ENCODE measurements around the gene GNPTAB.

Gene GNPTAB

GRCh38 chr12:101804409-101804808, 26.4 kb downstream of the GNPTAB start:
- no peak for DNase-seq (ENCODE audit: low spot score)

GRCh38 chr12:101803978-101804377, 26.8 kb downstream of the GNPTAB start:
- no peak for DNase-seq (ENCODE audit: low spot score)

- no peak for DNase-seq (ENCODE audit: low spot score)
Measured at GRCh38 chr12:101802486-101802885, 28.3 kb downstream of the GNPTAB start.

- DNase-seq (ENCODE audit: low spot score), result no peak
Measured at GRCh38 chr12:101799774-101800173, 31.0 kb downstream of the GNPTAB start.

- no peak for DNase-seq (ENCODE audit: low spot score)
Measured at GRCh38 chr12:101795786-101796185, 35.0 kb downstream of the GNPTAB start.

GRCh38 chr12:101795013-101795412, 35.7 kb downstream of the GNPTAB start:
- no peak for DNase-seq (ENCODE audit: low spot score)

- DNase-seq (ENCODE audit: low spot score), result no peak
Measured at GRCh38 chr12:101794574-101794973, 36.2 kb downstream of the GNPTAB start.

- DNase-seq (ENCODE audit: low spot score), result no peak
Measured at GRCh38 chr12:101793401-101793800, 37.4 kb downstream of the GNPTAB start.

- no peak for DNase-seq (ENCODE audit: low spot score)
Measured at GRCh38 chr12:101792046-101792931, 38.5 kb downstream of the GNPTAB start.

- DNase-seq (ENCODE audit: low spot score), result peak; percentile 35
Measured at GRCh38 chr12:101789171-101789570, 41.6 kb downstream of the GNPTAB start.

- no peak for DNase-seq (ENCODE audit: low spot score)
Measured at GRCh38 chr12:101785671-101786070, 45.1 kb downstream of the GNPTAB start.

GRCh38 chr12:101784376-101784775, 46.4 kb downstream of the GNPTAB start:
- DNase-seq (ENCODE audit: low spot score), result no peak

GRCh38 chr12:101783838-101784237, 46.9 kb downstream of the GNPTAB start:
- no peak for DNase-seq (ENCODE audit: low spot score)

GRCh38 chr12:101783150-101783549, 47.6 kb downstream of the GNPTAB start:
- no peak for DNase-seq (ENCODE audit: low spot score)

GRCh38 chr12:101782273-101782731, 48.5 kb downstream of the GNPTAB start:
- no peak for DNase-seq (ENCODE audit: low spot score)

- no peak for DNase-seq (ENCODE audit: low spot score)
Measured at GRCh38 chr12:101781834-101782233, 48.9 kb downstream of the GNPTAB start.

GRCh38 chr12:101780599-101780998, 50.2 kb downstream of the GNPTAB start:
- no peak for DNase-seq (ENCODE audit: low spot score)

- DNase-seq (ENCODE audit: low spot score), result no peak
Measured at GRCh38 chr12:101779626-101780025, 51.1 kb downstream of the GNPTAB start.

GRCh38 chr12:101779200-101779599, 51.6 kb downstream of the GNPTAB start:
- DNase-seq (ENCODE audit: low spot score), result no peak

GRCh38 chr12:101777978-101778377, 52.8 kb downstream of the GNPTAB start:
- DNase-seq (ENCODE audit: low spot score), result no peak

- peak; percentile 58 for DNase-seq (ENCODE audit: low spot score)
Measured at GRCh38 chr12:101777485-101777884, 53.3 kb downstream of the GNPTAB start.

GRCh38 chr12:101775816-101776215, 54.9 kb downstream of the GNPTAB start:
- no peak for DNase-seq (ENCODE audit: low spot score)

GRCh38 chr12:101773650-101774162, 57.1 kb downstream of the GNPTAB start:
- DNase-seq (ENCODE audit: low spot score), result peak; percentile 87
